Measurements from ENCODE around the gene RIMBP2. TPM values are rescaled to one million over a fixed set of nuclear protein-coding genes. Genes with fewer than 3 reads are reported as not detected.

Gene RIMBP2
- polyA plus RNA-seq, 1 of the 3 experiments (the other 2 are of a cell fraction) = 0.90 TPM

DNA sequence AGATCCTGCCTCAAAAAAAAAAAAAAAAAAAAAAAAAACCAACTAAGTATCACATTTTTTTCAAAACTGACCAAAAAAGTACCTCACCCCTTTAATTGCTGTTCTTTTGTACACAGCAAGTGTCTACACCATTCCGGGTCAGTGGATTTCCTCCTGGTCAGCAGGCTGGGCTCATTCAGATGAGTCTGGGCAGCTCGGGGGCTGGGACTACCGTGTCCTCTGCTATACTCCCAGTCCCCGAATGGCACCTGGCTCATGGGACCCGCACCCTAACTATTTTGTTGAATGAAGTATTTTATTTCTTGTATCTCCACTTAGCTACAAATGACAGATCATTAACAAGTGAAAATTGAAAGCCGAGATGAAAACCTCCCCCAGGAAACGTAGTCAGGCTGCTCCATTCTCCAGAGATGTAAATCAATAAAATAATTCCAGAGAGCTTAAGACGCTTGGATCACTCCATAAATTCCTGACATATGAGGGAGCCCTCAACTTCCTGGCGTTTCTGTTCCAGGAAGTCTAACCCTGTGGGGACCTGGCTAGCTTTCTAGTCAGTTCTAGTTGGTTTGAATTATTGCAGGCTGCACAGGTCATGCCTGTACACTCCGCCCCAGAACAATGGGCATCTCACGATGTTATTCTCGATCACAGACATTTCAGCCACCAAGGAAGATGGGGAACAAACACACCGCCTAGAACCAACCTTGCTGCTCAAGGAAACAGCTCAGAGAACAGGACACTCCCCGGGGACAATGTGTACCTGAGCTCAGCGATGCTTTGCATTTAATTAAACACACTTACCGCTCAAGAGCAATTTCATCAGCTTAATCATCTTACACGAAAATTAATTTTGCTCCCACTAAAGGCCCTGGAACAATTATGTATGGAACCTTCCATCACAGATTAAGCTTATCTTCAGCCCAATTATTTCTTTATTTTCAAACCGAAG lies 76.3 kb downstream of the RIMBP2 start:
- Histone ChIP-seq H3K9me2 (no peaks in the 10 kb centered on the region), H2AFZ (ENCODE audit: low read depth) (no peak overlapping the region), H3K9ac (no peak overlapping the region), H3K27ac (ENCODE audit: low read depth in 2 of 2, low read length in 1 of 2) (peak overlapping the region in 1 of 2 experiments; percentile 51; a peak in 2 of 4 replicates), H3K4me2 (no peak overlapping the region), H3K27me3 (ENCODE audit: insufficient read depth) (no peaks in the 10 kb centered on the region), H3K4me3 (ENCODE audit: low read depth in 2 of 2, low read length in 1 of 2) (no peak overlapping the region), H3K36me3 (replicated peaks in 1 of 2; ENCODE audit: control insufficient read depth in 1 of 2, insufficient read depth in 2 of 2, low read length in 1 of 2) (no peaks in the 10 kb centered on the region), H3K9me3 (no peaks in the 10 kb centered on the region), H3K79me2 (ENCODE audit: insufficient read depth) (no peaks in the 10 kb centered on the region), H4K20me1 (ENCODE audit: insufficient read depth) (no peaks in the 10 kb centered on the region), H3K4me1 (ENCODE audit: control insufficient read depth in 1 of 2, insufficient read depth in 2 of 2, low read depth in 1 of 2, low read length in 1 of 2) (peaks cover 0 to 43% of the 10 kb centered on the region in 2 experiments; a peak in 1 of 4 replicates), H3F3A (replicated peaks; ENCODE audit: insufficient read depth) (no peaks in the 10 kb centered on the region)
- WGBS (ENCODE audit: low lambda C conversion rate) = 29% methylated on average over 18 of the region's 18 CpGs
- ChIA-PET CTCF (interaction anchor here (0.6 to 1.0 kb wide), 2 partner anchors 64 to 109 kb away, joined by 3 read pairs; no protein-coding TSS in a partner anchor), POLR2A (no interaction called here)
- TF ChIP-seq, protein P1, sequence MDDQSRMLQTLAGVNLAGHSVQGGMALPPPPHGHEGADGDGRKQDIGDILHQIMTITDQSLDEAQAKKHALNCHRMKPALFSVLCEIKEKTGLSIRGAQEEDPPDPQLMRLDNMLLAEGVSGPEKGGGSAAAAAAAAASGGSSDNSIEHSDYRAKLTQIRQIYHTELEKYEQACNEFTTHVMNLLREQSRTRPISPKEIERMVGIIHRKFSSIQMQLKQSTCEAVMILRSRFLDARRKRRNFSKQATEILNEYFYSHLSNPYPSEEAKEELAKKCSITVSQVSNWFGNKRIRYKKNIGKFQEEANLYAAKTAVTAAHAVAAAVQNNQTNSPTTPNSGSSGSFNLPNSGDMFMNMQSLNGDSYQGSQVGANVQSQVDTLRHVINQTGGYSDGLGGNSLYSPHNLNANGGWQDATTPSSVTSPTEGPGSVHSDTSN (IDR thresholded peaks at IDR 0.05) = no peak
- no peak for TF ChIP-seq MXI1 (IDR thresholded peaks at IDR 0.05; ENCODE audit: low read depth, low read length)
- no peak for DNase-seq

DNA sequence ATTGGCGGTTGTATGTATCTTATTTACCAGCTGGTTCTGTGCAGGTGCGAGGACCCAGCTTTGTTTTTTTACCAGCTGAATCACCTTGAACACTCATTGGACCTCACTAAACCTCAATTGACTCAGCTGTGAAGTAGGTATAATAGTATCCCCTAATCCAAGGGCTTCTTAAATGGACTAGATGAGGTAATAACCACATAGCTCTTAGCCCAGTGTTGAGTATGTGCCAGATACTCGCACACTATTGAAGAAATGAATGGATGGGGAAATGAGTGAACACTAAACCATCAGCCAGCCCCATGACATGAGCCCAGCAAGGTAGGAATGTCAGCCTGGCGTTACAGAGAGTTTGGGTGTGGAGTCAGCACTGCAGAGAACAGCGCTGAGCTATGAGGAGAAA lies 79.7 kb downstream of the RIMBP2 start:
- 39% methylated on average over 5 of the region's 5 CpGs for WGBS (ENCODE audit: low lambda C conversion rate)
- Histone ChIP-seq H3K4me2 (no peak overlapping the region), H3K9me2 (no peaks in the 10 kb centered on the region), H3F3A (replicated peaks; ENCODE audit: insufficient read depth) (no peaks in the 10 kb centered on the region), H3K9me3 (no peaks in the 10 kb centered on the region), H4K20me1 (ENCODE audit: insufficient read depth) (no peaks in the 10 kb centered on the region), H3K9ac (no peak overlapping the region), H3K27me3 (ENCODE audit: insufficient read depth) (no peaks in the 10 kb centered on the region), H3K36me3 (replicated peaks in 1 of 2; ENCODE audit: control insufficient read depth in 1 of 2, insufficient read depth in 2 of 2, low read length in 1 of 2) (no peaks in the 10 kb centered on the region), H2AFZ (ENCODE audit: low read depth) (no peak overlapping the region), H3K79me2 (ENCODE audit: insufficient read depth) (no peaks in the 10 kb centered on the region), H3K4me1 (ENCODE audit: control insufficient read depth in 1 of 2, insufficient read depth in 2 of 2, low read depth in 1 of 2, low read length in 1 of 2) (peaks cover 0 to 44% of the 10 kb centered on the region in 2 experiments; a peak in 2 of 4 replicates), H3K27ac (ENCODE audit: low read depth in 2 of 2, low read length in 1 of 2) (peak overlapping the region in 1 of 2 experiments; percentile 36; a peak in 1 of 4 replicates), H3K4me3 (ENCODE audit: low read depth in 2 of 2, low read length in 1 of 2) (no peak overlapping the region)
- ChIA-PET POLR2A (no interaction called here), CTCF (interaction anchor here (2.0 kb wide), 1 partner anchor 68 kb away, joined by 5 read pairs; no protein-coding TSS in a partner anchor)
- no peak for DNase-seq
- TF ChIP-seq, protein P2, sequence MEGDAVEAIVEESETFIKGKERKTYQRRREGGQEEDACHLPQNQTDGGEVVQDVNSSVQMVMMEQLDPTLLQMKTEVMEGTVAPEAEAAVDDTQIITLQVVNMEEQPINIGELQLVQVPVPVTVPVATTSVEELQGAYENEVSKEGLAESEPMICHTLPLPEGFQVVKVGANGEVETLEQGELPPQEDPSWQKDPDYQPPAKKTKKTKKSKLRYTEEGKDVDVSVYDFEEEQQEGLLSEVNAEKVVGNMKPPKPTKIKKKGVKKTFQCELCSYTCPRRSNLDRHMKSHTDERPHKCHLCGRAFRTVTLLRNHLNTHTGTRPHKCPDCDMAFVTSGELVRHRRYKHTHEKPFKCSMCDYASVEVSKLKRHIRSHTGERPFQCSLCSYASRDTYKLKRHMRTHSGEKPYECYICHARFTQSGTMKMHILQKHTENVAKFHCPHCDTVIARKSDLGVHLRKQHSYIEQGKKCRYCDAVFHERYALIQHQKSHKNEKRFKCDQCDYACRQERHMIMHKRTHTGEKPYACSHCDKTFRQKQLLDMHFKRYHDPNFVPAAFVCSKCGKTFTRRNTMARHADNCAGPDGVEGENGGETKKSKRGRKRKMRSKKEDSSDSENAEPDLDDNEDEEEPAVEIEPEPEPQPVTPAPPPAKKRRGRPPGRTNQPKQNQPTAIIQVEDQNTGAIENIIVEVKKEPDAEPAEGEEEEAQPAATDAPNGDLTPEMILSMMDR (IDR thresholded peaks at IDR 0.05) = no peak
- TF ChIP-seq SMC3 (IDR thresholded peaks at IDR 0.05; ENCODE audit: low read depth, low read length) (no peak), RFX5 (IDR thresholded peaks at IDR 0.05; ENCODE audit: low read length) (no peak), YY1 (IDR thresholded peaks at IDR 0.05; ENCODE audit: low read depth) (no peak), RXRA (IDR thresholded peaks at IDR 0.05; ENCODE audit: borderline replicate concordance, low read depth) (no peak), CHD2 (IDR thresholded peaks at IDR 0.05; ENCODE audit: low read length, partially characterized antibody) (no peak), GATA2 (CRISPR knock-in tag; IDR thresholded peaks at IDR 0.05) (no peak), ELF1 (IDR thresholded peaks at IDR 0.05) (no peak)
- TF ChIP-seq, protein P3, sequence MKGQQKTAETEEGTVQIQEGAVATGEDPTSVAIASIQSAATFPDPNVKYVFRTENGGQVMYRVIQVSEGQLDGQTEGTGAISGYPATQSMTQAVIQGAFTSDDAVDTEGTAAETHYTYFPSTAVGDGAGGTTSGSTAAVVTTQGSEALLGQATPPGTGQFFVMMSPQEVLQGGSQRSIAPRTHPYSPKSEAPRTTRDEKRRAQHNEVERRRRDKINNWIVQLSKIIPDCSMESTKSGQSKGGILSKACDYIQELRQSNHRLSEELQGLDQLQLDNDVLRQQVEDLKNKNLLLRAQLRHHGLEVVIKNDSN (IDR thresholded peaks at IDR 0.05; ENCODE audit: borderline replicate concordance, low read depth) = no peak

All from SK-N-SH (cell line).